ENCODE results near the gene SPOCD1.

Gene SPOCD1

DNA sequence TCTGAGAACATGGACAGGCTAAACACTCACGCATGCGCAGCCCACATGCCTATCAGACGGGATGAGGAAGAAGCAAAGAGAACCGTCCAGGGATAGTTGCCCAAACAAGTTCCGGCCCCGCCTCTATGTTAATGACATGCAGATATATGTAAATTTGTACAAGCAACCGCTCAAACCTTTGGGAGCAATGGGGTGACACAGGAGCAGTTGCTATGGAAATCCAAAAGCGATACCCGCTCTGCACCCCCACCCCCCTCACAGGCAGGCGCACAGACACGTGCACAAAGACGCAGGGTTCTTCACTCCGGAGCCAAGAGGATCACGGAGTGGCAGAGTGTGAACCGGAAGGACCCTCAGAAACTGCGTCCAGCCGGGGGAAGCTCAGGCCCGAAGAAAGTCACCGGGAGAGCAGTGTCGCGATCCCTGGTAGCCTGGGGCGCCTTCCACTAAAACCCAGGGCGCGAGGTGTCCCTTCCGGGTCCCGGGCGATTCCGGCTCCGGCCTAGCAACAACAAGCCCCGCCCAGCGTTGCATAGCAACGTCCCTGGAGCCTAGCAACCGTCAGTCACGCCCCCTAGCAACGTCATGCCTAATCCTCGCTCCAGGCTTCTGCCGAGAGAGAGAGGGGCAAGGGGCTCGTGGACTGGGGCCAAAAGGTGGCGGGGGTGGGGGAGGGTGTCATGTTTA, 27.5 kb downstream of the SPOCD1 start (continued):
- TF ChIP-seq ZNF155 (tag by site-specific recombination; IDR thresholded peaks at IDR 0.05), result no peak
- no peak for TF ChIP-seq ZNF184 (tag by site-specific recombination; IDR thresholded peaks at IDR 0.05)
- no peak for TF ChIP-seq ZNF24 (tag by site-specific recombination; IDR thresholded peaks at IDR 0.05)
- no peak for TF ChIP-seq ZNF266 (tag by site-specific recombination; IDR thresholded peaks at IDR 0.05; ENCODE audit: low read depth)
- TF ChIP-seq ZNF692 (tag by site-specific recombination; IDR thresholded peaks at IDR 0.05), result 0 out of 2 replicates have a peak, but pooled peaks have one; percentile 6
- no peak for TF ChIP-seq ZNF707 (tag by site-specific recombination; IDR thresholded peaks at IDR 0.05)
- no peak for TF ChIP-seq ZNF416 (tag by site-specific recombination; IDR thresholded peaks at IDR 0.05)
- TF ChIP-seq MZF1 (tag by site-specific recombination; IDR thresholded peaks at IDR 0.05; ENCODE audit: borderline replicate concordance), result no peak
- no peak for TF ChIP-seq BCL11B (tag by site-specific recombination; IDR thresholded peaks at IDR 0.05; ENCODE audit: low read depth)
- TF ChIP-seq ZNF274 (IDR thresholded peaks at IDR 0.05; ENCODE audit: low read length), result no peak
- TF ChIP-seq ZNF274 (tag by site-specific recombination; IDR thresholded peaks at IDR 0.05; ENCODE audit: borderline replicate concordance), result no peak
- no peak for TF ChIP-seq ZNF292 (tag by site-specific recombination; IDR thresholded peaks at IDR 0.05; ENCODE audit: borderline replicate concordance, low read depth)
- TF ChIP-seq HIC1 (tag by site-specific recombination; IDR thresholded peaks at IDR 0.05), result no peak
- TF ChIP-seq CTCF (tag by site-specific recombination; IDR thresholded peaks at IDR 0.05), result no peak
- TF ChIP-seq PRDM1 (tag by site-specific recombination; IDR thresholded peaks at IDR 0.05), result no peak
- TF ChIP-seq ZNF2 (tag by site-specific recombination; IDR thresholded peaks at IDR 0.05), result 0 out of 2 replicates have a peak, but pooled peaks have one; percentile 15
- TF ChIP-seq ZBTB44 (tag by site-specific recombination; IDR thresholded peaks at IDR 0.05), result no peak
- TF ChIP-seq ZNF660 (tag by site-specific recombination; IDR thresholded peaks at IDR 0.05), result no peak
- TF ChIP-seq ZNF16 (tag by site-specific recombination; IDR thresholded peaks at IDR 0.05; ENCODE audit: low read depth), result no peak
- no peak for TF ChIP-seq BCL6B (tag by site-specific recombination; IDR thresholded peaks at IDR 0.05)
- TF ChIP-seq ZNF157 (tag by site-specific recombination; IDR thresholded peaks at IDR 0.05), result no peak
- TF ChIP-seq ZFP69B (tag by site-specific recombination; IDR thresholded peaks at IDR 0.05), result no peak
- no peak for TF ChIP-seq ZNF433 (tag by site-specific recombination; IDR thresholded peaks at IDR 0.05; ENCODE audit: low read depth)
- TF ChIP-seq ZNF335 (tag by site-specific recombination; conservative IDR thresholded peaks at IDR 0.05), result peak; percentile 97
- TF ChIP-seq ZNF830 (tag by site-specific recombination; IDR thresholded peaks at IDR 0.05; ENCODE audit: low read depth), result no peak
- peak; percentile 32; the same call in 1 of the 2 replicates for TF ChIP-seq SP7 (tag by site-specific recombination; IDR thresholded peaks at IDR 0.05)
- TF ChIP-seq ZNF501 (tag by site-specific recombination; IDR thresholded peaks at IDR 0.05), result 0 out of 2 replicates have a peak, but pooled peaks have one; percentile 62
- TF ChIP-seq, protein P1, sequence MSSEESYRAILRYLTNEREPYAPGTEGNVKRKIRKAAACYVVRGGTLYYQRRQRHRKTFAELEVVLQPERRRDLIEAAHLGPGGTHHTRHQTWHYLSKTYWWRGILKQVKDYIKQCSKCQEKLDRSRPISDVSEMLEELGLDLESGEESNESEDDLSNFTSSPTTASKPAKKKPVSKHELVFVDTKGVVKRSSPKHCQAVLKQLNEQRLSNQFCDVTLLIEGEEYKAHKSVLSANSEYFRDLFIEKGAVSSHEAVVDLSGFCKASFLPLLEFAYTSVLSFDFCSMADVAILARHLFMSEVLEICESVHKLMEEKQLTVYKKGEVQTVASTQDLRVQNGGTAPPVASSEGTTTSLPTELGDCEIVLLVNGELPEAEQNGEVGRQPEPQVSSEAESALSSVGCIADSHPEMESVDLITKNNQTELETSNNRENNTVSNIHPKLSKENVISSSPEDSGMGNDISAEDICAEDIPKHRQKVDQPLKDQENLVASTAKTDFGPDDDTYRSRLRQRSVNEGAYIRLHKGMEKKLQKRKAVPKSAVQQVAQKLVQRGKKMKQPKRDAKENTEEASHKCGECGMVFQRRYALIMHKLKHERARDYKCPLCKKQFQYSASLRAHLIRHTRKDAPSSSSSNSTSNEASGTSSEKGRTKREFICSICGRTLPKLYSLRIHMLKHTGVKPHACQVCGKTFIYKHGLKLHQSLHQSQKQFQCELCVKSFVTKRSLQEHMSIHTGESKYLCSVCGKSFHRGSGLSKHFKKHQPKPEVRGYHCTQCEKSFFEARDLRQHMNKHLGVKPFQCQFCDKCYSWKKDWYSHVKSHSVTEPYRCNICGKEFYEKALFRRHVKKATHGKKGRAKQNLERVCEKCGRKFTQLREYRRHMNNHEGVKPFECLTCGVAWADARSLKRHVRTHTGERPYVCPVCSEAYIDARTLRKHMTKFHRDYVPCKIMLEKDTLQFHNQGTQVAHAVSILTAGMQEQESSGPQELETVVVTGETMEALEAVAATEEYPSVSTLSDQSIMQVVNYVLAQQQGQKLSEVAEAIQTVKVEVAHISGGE (tag by site-specific recombination; conservative IDR thresholded peaks at IDR 0.05; ENCODE audit: low read depth), result peak; percentile 92
- no peak for TF ChIP-seq ZNF664 (tag by site-specific recombination; IDR thresholded peaks at IDR 0.05)

Data from HEK293 (cell line).